Panc1 (cell line): ENCODE data around the gene SENP1.

Experiments used
- CTCF ChIP-seq: fragments of 450-650 bp; IDR thresholded peaks from 2 replicates; pipeline ENCODE4 v1.5.1; 2017; ENCODE audit warnings: mild to moderate bottlenecking
- POLR2AphosphoS5 ChIP-seq: IDR thresholded peaks from 2 replicates; pipeline ENCODE4 v1.6.1; 2012; ENCODE audit warnings: mild to moderate bottlenecking, low read depth, low read length, moderate library complexity
- REST ChIP-seq, 2 experiments: IDR thresholded peaks; 2 replicates each; pipeline ENCODE4 v1.6.1; 2011 to 2012; ENCODE audit warnings: low read depth in 2 of 2, control low read depth in 1 of 2, low read length in 1 of 2, mild to moderate bottlenecking in 1 of 2, moderate library complexity in 1 of 2; ENCODE audit not compliant: insufficient read depth in 1 of 2
- SIN3A ChIP-seq: IDR thresholded peaks from 2 replicates; pipeline ENCODE4 v1.6.1; 2012; ENCODE audit warnings: low read depth, mild to moderate bottlenecking, low read length, moderate library complexity, borderline replicate concordance; ENCODE audit not compliant: insufficient read depth
- TCF7L2 ChIP-seq: IDR thresholded peaks from 2 replicates; pipeline ENCODE4 v1.6.1; 2011; ENCODE audit warnings: mild to moderate bottlenecking, low read depth, low read length, inconsistent platforms

GRCh38 chr12:48008349-48008748, 97.5 kb downstream of the SENP1 start:
- TF ChIP-seq CTCF: no peak
- no peak for TF ChIP-seq POLR2AphosphoS5
- TF ChIP-seq REST (IDR thresholded peaks at IDR 0.05; ENCODE audit: insufficient read depth in 1 of 2, low read depth in 2 of 2, low read length in 1 of 2): no peak
- TF ChIP-seq SIN3A: no peak
- TF ChIP-seq TCF7L2: no peak
